HCT116 (cell line): ENCODE data around the gene SLC41A3. TPM values are rescaled to one million over a fixed set of nuclear protein-coding genes. Genes with fewer than 3 reads are reported as not detected.

ENCODE experiments used
- ATAC-seq: fragments of 200-7000 bp; cut with Tn5 transposase; 2 replicates; pipeline ENCODE4 v1.9.1; 2020; ENCODE audit warnings: mild to moderate bottlenecking, moderate library complexity
- BruUV-seq: library from RNA; stranded (reverse); fragments of 400-500 nt; replicated peaks from 2 replicates; lab custom pipeline; 2021; lab: Mats Ljungman, UMichigan
- CTCF ChIA-PET: fragments of 300-600 bp; sonication (Branson Sonifier 250); formaldehyde crosslinking; loops from one replicate; lab custom pipeline; 2021; ENCODE audit warnings: antibody characterized with exemption; lab: Charles Lee
- POLR2A ChIA-PET: fragments of 300-600, 350-600 bp; sonication (Branson Sonifier 250); formaldehyde crosslinking; loops from one replicate; lab custom pipeline; 2021; ENCODE audit warnings: antibody characterized with exemption; lab: Charles Lee
- RAD21 ChIA-PET, 2 experiments: fragments of 300-600 bp; sonication (Branson Sonifier 250); formaldehyde crosslinking; loops; one replicate each; lab custom pipeline; 2023; ENCODE audit warnings: low total read pairs in 2 of 2; ENCODE audit not compliant: uncharacterized antibody in 2 of 2, unreplicated experiment in 2 of 2, low non-redundant PET in 1 of 2; lab: Charles Lee
- DNase-seq: peaks from one replicate; pipeline ENCODE4 v3.0.0-alpha.2; 2010; ENCODE audit warnings: low read depth, low spot score
- H2AFZ ChIP-seq: fragments of 200-600 bp; shearing (Covaris generic), sonication (generic); 2 replicates; pipeline ENCODE4 v1.6.1; 2017; ENCODE audit warnings: low read depth, mixed run types, mixed read lengths, antibody characterized with exemption, low read length; ENCODE audit not compliant: poor library complexity, severe bottlenecking
- H3K27ac ChIP-seq: 2 replicates; pipeline ENCODE4 v1.5.1; 2012; ENCODE audit warnings: low read depth, low read length
- H3K27me3 ChIP-seq: fragments of 200-600 bp; sonication (generic); 2 replicates; pipeline ENCODE4 v1.6.1; 2016; ENCODE audit warnings: mixed run types, low read length, mixed read lengths; ENCODE audit not compliant: insufficient read depth
- H3K36me3 ChIP-seq, 2 experiments: fragments of 200-500 bp in 1 of 2; fragments of 200-600 bp in 1 of 2; sonication (Bioruptor generic) in 1 of 2; sonication (generic) in 1 of 2; 2 replicates each; pipeline versions ENCODE4 v1.5.1 to v1.6.1; 2014 to 2016; ENCODE audit warnings: low read length in 2 of 2, inconsistent platforms in 1 of 2, mixed read lengths in 1 of 2, mixed run types in 1 of 2; ENCODE audit not compliant: insufficient read depth in 2 of 2, control insufficient read depth in 1 of 2
- H3K4me1 ChIP-seq, 2 experiments: fragments of 200-600 bp in 1 of 2; sonication (generic) in 1 of 2; 2 replicates each; pipeline versions ENCODE4 v1.5.1 to v1.6.1; 2012 to 2017; ENCODE audit warnings: low read length in 2 of 2, inconsistent platforms in 1 of 2, mild to moderate bottlenecking in 1 of 2, mixed read lengths in 1 of 2, mixed run types in 1 of 2, moderate library complexity in 1 of 2; ENCODE audit not compliant: insufficient read depth in 2 of 2, control insufficient read depth in 1 of 2
- H3K4me2 ChIP-seq: fragments of 200-600 bp; sonication (generic); 2 replicates; pipeline ENCODE4 v1.6.1; 2017; ENCODE audit warnings: mixed run types, low read length, mixed read lengths
- H3K4me3 ChIP-seq, 2 experiments: fragments of 200-600 bp in 1 of 2; sonication (generic) in 1 of 2; replicated peaks in 1 of 2; 2 replicates each; pipeline ENCODE4 v1.5.1; 2011 to 2016; ENCODE audit warnings: low read length in 2 of 2, control low read depth in 1 of 2, low read depth in 1 of 2, mild to moderate bottlenecking in 1 of 2, mixed read lengths in 1 of 2, mixed run types in 1 of 2
- H3K79me2 ChIP-seq: fragments of 200-600 bp; sonication (generic); 2 replicates; pipeline ENCODE4 v1.6.1; 2017; ENCODE audit warnings: mild to moderate bottlenecking, mixed run types, low read length, moderate library complexity, mixed read lengths; ENCODE audit not compliant: insufficient read depth
- H3K9ac ChIP-seq: fragments of 200-600 bp; sonication (generic); 2 replicates; pipeline ENCODE4 v1.6.1; 2016; ENCODE audit warnings: low read length, mixed read lengths
- H3K9me2 ChIP-seq: fragments of 200-600 bp; sonication (generic), shearing (Covaris generic); 2 replicates; pipeline ENCODE4 v1.6.1; 2017; ENCODE audit warnings: mixed run types, mild to moderate bottlenecking, moderate library complexity; ENCODE audit not compliant: insufficient read depth
- H3K9me3 ChIP-seq, 2 experiments: fragments of 200-500 bp in 1 of 2; fragments of 200-600 bp in 1 of 2; sonication (Bioruptor generic) in 1 of 2; sonication (generic) in 1 of 2; 2 replicates each; pipeline ENCODE4 v1.6.1; 2014 to 2017; ENCODE audit warnings: low read length in 2 of 2, mixed read lengths in 2 of 2, inconsistent platforms in 1 of 2, low read depth in 1 of 2, mild to moderate bottlenecking in 1 of 2, mixed run types in 1 of 2, moderate library complexity in 1 of 2; ENCODE audit not compliant: control insufficient read depth in 1 of 2, insufficient read depth in 1 of 2
- H4K20me1 ChIP-seq: fragments of 200-600 bp; sonication (generic), shearing (Covaris generic); 2 replicates; pipeline ENCODE4 v1.6.1; 2017; ENCODE audit warnings: mixed run types, mild to moderate bottlenecking, moderate library complexity; ENCODE audit not compliant: insufficient read depth
- JUND ChIP-seq: IDR thresholded peaks from 2 replicates; pipeline ENCODE4 v1.6.1; 2012
- POLR2A ChIP-seq: IDR thresholded peaks from 2 replicates; pipeline ENCODE4 v1.7.0; 2011; ENCODE audit warnings: borderline replicate concordance; ENCODE audit not compliant: insufficient read depth, insufficient read length; ENCODE audit errors: extremely low read depth
- POLR2AphosphoS5 ChIP-seq: IDR thresholded peaks from 2 replicates; pipeline ENCODE4 v1.6.1; 2011; ENCODE audit warnings: mild to moderate bottlenecking, low read depth, low read length, moderate library complexity
- RAD21 ChIP-seq: IDR thresholded peaks from 2 replicates; pipeline ENCODE4 v1.6.1; 2012; ENCODE audit warnings: low read depth, mild to moderate bottlenecking
- REST ChIP-seq: IDR thresholded peaks from 2 replicates; pipeline ENCODE4 v1.6.1; 2012; ENCODE audit warnings: low read depth
- SRF ChIP-seq: IDR thresholded peaks from 2 replicates; pipeline ENCODE4 v1.6.1; 2012; ENCODE audit warnings: low read depth
- YY1 ChIP-seq: IDR thresholded peaks from 2 replicates; pipeline ENCODE4 v1.6.1; 2011; ENCODE audit warnings: low read length, low read depth, moderate library complexity, mild to moderate bottlenecking; ENCODE audit not compliant: insufficient replicate concordance; ENCODE audit errors: extremely low read depth
- ZFX ChIP-seq: fragments of 450-650 bp; IDR thresholded peaks from 2 replicates; pipeline ENCODE4 v1.6.1; 2017
- ZNF274 ChIP-seq: fragments of 200-500 bp; sonication (Bioruptor generic); IDR thresholded peaks from 2 replicates; pipeline ENCODE4 v1.6.1; 2014; ENCODE audit warnings: mild to moderate bottlenecking, low read depth, low read length, inconsistent platforms
- intact Hi-C: fragments of 100-400 bp; cut with micrococcal nuclease; formaldehyde crosslinking; loops from 2 replicates; pipeline ENCODE4 v1.10.0; 2022
- total RNA-seq: library from RNA; stranded (reverse); gene quantifications from one replicate; pipeline ENCODE4 v1.2.1, GENCODE V29; 2021; ENCODE audit not compliant: unreplicated experiment

SLC41A3 gene
- total RNA-seq, 1 experiment from 2014 or later: 45.9 TPM

GRCh38 chr3:126026761-126027160, 57.2 kb downstream of the SLC41A3 start (continued):
- TF ChIP-seq RAD21 (no peak), ZFX (no peak)

GRCh38 chr3:126026277-126026751, 57.6 kb downstream of the SLC41A3 start:
- no peaks in the 10 kb centered on the region for H3K79me2 ChIP-seq
- TF ChIP-seq POLR2AphosphoS5 (no peak), YY1 (no peak), ZFX (no peak), POLR2A (no peak), REST (no peak), JUND (no peak), ZNF274 (no peak), SRF (no peak)
- no peaks in the 10 kb centered on the region for H3K4me1 ChIP-seq
- no peak overlapping the region for H3K4me2 ChIP-seq
- BruUV-seq: no TSS peak
- no peak for ATAC-seq
- POLR2A ChIA-PET: no interaction called here
- no peaks in the 10 kb centered on the region for H3K27me3 ChIP-seq
- H3K4me3 ChIP-seq: no peak overlapping the region
- H4K20me1 ChIP-seq: no peaks in the 10 kb centered on the region
- H3K9ac ChIP-seq: no peak overlapping the region
- DNase-seq: no peak
- CTCF ChIA-PET: no interaction called here
- H3K9me2 ChIP-seq: no peaks in the 10 kb centered on the region
- H2AFZ ChIP-seq: no peak overlapping the region
- H3K9me3 ChIP-seq: peaks cover 7 to 11% of the 10 kb centered on the region in 2 experiments; a peak in 2 of 4 replicates
- RAD21 ChIA-PET: no interaction called here
- 0 out of 4 replicates have a peak, but pooled peaks cover 0 to 5% of the 10 kb centered on the region in 2 experiments for H3K36me3 ChIP-seq
- intact Hi-C loops: no loop called here
- H3K27ac ChIP-seq: no peak overlapping the region
